Lower lobe of right lung (tissue), 2 donors: ENCODE measurements around the gene TOR4A. TPM values are rescaled to one million over a fixed set of nuclear protein-coding genes. Genes with fewer than 3 reads are reported as not detected.
A peak's percentile ranks its signal among the peaks of the same experiment; 100 is the strongest.

Source experiments
- ATAC-seq, 2 donors: fragments of 200-7000 bp; cut with Tn5 transposase; one replicate each; pipeline ENCODE4 v1.9.1; 2020 to 2022; ENCODE audit warnings: mild to moderate bottlenecking in 2 of 2, moderate library complexity in 2 of 2
- DNase-seq: peaks from one replicate; pipeline ENCODE4 v3.0.0-alpha.2; 2020
- H3K27ac ChIP-seq: fragments of 200-600 bp; one replicate; pipeline ENCODE4 v1.8.0; 2022
- H3K27me3 ChIP-seq: fragments of 200-600 bp; one replicate; pipeline ENCODE4 v1.8.0; 2022; ENCODE audit warnings: low read depth
- H3K36me3 ChIP-seq: fragments of 200-600 bp; one replicate; pipeline ENCODE4 v1.8.0; 2022; ENCODE audit warnings: mild to moderate bottlenecking
- H3K4me1 ChIP-seq: fragments of 200-600 bp; one replicate; pipeline ENCODE4 v1.8.0; 2022
- H3K4me3 ChIP-seq: fragments of 200-600 bp; one replicate; pipeline ENCODE4 v1.8.0; 2022; ENCODE audit warnings: mild to moderate bottlenecking
- H3K9me3 ChIP-seq: fragments of 200-600 bp; one replicate; pipeline ENCODE4 v1.8.0; 2022
- intact Hi-C: fragments of 100-400 bp; cut with DNase I; formaldehyde crosslinking; loops from one replicate; pipeline ENCODE4 v1.11.0; 2022
- total RNA-seq: library from RNA; stranded (reverse); fragmentation: NEBNext Ultra II Directional; extraction: Animal tissue kit (Norgen Biotek cat#: 25700); gene quantifications from one replicate; pipeline ENCODE4 v1.2.1, GENCODE V29; 2021
- TF ChIP-seq, protein P1 (sequence below): fragments of 200-600 bp; IDR thresholded peaks from one replicate; pipeline ENCODE4 v1.8.0; 2022; ENCODE audit warnings: antibody characterized with exemption, mild to moderate bottlenecking
- donor health status: DM: no; HTN: yes; CAD: no; lungs with severe emphysema.

Gene TOR4A
- total RNA-seq, 1 donor from 2014 or later, result 27.2 TPM

DNA sequence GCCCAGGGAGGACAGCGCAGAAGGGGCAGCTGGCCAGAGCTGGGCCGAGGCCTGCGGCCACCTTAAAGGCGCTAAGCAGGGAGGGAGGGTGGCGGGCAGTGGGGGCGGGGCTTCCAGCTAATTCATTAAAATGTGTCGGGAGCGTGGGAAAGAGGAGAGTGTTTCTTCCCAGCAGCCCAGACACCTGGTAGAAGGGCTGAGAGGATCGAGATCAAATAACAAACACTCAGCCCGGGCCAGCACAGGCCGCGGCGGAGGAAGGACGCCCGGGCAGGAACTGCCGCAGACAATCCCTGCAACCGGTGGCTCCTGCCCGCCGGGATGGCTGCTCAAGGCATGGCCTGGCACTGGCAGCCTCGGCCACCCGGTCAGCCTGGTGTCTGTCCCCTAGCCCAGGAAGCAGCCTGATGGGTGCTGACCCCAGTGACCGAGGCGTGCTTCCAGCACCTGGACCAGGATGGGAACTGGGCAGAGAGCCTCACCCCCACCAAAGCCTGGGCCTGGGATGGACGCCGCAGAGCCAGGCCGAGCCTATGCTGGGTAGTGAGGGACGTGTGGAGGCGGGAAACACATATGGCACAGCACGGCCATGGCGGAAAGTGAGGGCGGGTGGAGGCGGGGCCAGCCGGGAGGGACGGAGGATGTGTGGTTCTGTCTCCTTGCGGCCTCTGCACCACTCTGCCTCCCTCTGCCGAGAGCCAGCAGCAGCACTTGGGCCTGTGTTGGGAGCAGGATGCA, 27.7 kb downstream of the TOR4A start:
- Histone ChIP-seq H3K4me3 (peak overlapping the region; percentile 47), H3K27ac (peak overlapping the region; percentile 78), H3K9me3 (no peaks in the 10 kb centered on the region), H3K4me1 (peaks cover 62% of the 10 kb centered on the region), H3K36me3 (no peaks in the 10 kb centered on the region), H3K27me3 (peaks cover 21% of the 10 kb centered on the region)
- peak; percentile 75 for DNase-seq
- peak; percentile 34 to 42 for ATAC-seq
- intact Hi-C loops, result no loop called here
- TF ChIP-seq, protein P1, sequence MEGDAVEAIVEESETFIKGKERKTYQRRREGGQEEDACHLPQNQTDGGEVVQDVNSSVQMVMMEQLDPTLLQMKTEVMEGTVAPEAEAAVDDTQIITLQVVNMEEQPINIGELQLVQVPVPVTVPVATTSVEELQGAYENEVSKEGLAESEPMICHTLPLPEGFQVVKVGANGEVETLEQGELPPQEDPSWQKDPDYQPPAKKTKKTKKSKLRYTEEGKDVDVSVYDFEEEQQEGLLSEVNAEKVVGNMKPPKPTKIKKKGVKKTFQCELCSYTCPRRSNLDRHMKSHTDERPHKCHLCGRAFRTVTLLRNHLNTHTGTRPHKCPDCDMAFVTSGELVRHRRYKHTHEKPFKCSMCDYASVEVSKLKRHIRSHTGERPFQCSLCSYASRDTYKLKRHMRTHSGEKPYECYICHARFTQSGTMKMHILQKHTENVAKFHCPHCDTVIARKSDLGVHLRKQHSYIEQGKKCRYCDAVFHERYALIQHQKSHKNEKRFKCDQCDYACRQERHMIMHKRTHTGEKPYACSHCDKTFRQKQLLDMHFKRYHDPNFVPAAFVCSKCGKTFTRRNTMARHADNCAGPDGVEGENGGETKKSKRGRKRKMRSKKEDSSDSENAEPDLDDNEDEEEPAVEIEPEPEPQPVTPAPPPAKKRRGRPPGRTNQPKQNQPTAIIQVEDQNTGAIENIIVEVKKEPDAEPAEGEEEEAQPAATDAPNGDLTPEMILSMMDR, result peak; percentile 25

DNA sequence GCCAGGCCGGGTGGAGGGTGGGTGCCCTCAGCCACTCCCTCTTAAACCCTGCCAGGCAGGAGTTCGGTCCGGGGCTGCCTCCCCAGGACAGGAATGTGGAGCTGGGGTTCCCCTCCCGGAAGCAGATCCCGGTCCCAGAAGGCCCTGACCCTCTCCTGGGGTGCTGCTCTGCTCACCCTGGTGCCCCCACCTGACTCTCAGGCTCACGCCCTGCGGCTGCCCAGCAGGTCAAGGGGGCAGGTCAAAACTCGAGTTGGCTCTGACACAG, 28.2 kb downstream of the TOR4A start:
- H3K9me3 ChIP-seq, result no peaks in the 10 kb centered on the region
- peaks cover 19% of the 10 kb centered on the region for H3K27me3 ChIP-seq
- intact Hi-C loops, result no loop called here
- peak overlapping the region; percentile 78 for H3K27ac ChIP-seq
- no peak for ATAC-seq
- DNase-seq, result no peak
- H3K4me1 ChIP-seq, result peaks cover 57% of the 10 kb centered on the region
- H3K4me3 ChIP-seq, result peak overlapping the region; percentile 47
- TF ChIP-seq, protein P1, result no peak
- no peaks in the 10 kb centered on the region for H3K36me3 ChIP-seq

DNA sequence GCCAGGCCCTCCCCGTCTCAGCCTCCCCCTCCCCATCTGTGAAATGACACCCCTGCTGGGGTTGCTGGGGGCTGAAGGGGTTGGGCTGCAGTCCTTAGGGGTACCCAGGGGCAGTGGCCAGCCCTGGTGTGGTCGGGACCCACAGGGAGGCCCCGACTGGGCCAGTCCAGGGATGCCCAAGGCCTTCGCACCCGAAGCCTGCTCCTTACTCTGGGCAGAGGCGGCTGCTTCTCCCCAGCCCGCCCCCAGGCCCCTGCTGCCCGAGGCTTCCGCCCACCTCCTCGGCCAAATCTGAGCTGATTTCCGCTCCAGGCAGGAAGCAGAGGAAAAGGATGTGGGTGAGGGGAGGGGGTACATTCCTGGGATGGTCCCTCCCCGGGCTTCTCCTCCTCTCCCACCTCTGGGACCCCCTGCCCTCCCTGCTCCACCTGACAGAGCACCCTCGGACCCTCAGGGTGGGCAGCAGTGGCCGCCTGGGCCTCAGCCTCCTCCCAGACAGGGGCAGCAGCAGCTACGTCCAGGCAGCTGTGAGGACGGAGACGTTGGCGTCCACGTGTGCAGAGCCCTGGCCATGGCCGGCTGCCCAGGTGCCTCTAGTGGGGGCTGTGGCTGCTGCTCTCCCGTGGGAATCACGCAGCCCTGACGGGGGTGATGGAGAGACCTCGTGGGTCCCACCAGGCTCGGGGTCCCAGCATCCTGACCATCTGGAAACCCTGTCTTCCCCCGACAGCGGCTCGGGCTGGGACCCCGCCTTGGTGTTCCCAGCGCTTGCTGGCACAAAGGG, 28.7 kb downstream of the TOR4A start:
- Histone ChIP-seq H3K27ac (peak overlapping the region; percentile 78), H3K27me3 (peaks cover 19% of the 10 kb centered on the region), H3K4me1 (peaks cover 55% of the 10 kb centered on the region), H3K4me3 (peak overlapping the region; percentile 47), H3K9me3 (no peaks in the 10 kb centered on the region), H3K36me3 (no peaks in the 10 kb centered on the region)
- TF ChIP-seq, protein P1, result no peak
- intact Hi-C loops, result no loop called here
- ATAC-seq (peak in 1 of 2 donors; percentile 1), DNase-seq (peak; percentile 43)

DNA sequence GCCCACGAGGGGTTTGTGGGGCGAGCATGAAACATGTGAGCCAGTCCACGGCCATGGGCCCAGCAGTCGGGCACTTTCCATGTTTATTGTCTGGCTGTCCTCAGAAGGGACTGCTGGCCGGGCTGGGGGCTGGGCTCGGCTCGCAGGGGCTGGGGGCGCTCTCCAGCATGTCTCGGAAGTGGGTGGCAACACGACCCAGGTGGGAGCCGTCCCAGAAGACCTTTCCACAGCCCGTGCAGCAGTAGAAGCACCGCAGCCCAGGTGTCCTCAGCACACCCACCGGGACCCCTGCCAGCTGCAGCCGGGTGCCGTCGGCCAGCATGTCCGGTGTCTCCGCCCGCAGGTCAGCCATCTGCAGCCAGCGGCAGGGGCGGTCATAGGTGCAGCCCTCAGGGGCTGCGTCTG, 29.3 kb downstream of the TOR4A start:
- Histone ChIP-seq H3K27me3 (peaks cover 19% of the 10 kb centered on the region), H3K27ac (peak overlapping the region; percentile 78), H3K36me3 (no peaks in the 10 kb centered on the region), H3K9me3 (no peaks in the 10 kb centered on the region), H3K4me3 (peak overlapping the region; percentile 47), H3K4me1 (peaks cover 55% of the 10 kb centered on the region)
- TF ChIP-seq, protein P1, result no peak
- no peak for ATAC-seq
- DNase-seq, result no peak
- intact Hi-C loops, result no loop called here

DNA sequence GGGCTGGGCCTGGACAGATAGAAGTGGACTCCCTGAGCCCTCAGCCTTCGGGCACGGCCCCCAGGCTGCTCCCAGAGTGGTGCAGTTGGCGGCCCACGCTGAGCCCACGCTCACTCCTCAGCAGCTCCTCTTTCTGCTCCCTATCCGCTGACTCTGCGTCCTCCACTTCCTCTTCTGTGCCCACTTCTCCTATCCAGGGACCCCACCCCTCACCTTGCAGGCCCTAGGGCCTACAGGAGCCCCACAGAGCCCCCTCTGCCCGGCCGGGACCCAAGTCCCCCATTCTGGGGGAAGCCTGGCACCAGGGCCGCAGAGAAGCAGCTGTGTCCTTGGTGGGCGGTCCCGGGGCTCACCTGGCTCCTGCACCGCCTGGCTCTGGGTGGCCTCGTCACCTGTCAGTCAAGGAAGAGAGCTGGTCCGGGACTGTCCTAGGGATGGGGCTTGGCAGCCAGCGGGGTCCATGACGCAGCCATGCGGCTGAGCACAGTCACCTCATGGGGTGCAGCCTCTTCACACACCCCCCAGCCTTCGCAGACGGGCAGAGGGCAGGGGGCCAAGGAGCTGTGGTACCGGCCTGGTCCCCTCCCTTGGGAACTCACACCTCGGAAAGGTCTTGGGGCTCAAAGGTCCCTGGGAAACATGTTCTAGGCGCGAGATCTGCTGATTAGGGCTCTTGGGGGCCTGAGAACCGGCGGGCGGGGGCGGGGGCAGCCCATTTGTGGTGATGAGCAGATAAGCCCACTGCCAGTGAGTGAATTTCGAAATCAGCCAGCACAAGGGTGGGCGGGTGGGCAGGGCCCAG, 29.9 kb downstream of the TOR4A start:
- TF ChIP-seq, protein P1, result no peak
- Histone ChIP-seq H3K9me3 (no peaks in the 10 kb centered on the region), H3K4me3 (peak overlapping the region; percentile 47), H3K36me3 (no peaks in the 10 kb centered on the region), H3K27me3 (peaks cover 19% of the 10 kb centered on the region), H3K4me1 (peaks cover 55% of the 10 kb centered on the region), H3K27ac (peak overlapping the region; percentile 78)
- intact Hi-C loops, result no loop called here
- ATAC-seq (no peak), DNase-seq (peak; percentile 56)
